AG04450 (cell line): ENCODE data around the gene CABLES2. TPM values are rescaled to one million over a fixed set of nuclear protein-coding genes. Genes with fewer than 3 reads are reported as not detected.

ENCODE experiments used
- CTCF ChIA-PET: fragments of 300-600, 350-600 bp; formaldehyde crosslinking; extraction: SDS; loops from one replicate; lab custom pipeline; 2022; ENCODE audit warnings: antibody characterized with exemption, inconsistent platforms; lab: Charles Lee
- POLR2A ChIA-PET: fragments of 350-600 bp; formaldehyde crosslinking; extraction: SDS; loops from one replicate; lab custom pipeline; 2021; ENCODE audit warnings: antibody characterized with exemption, inconsistent platforms; lab: Yijun Ruan, JAX
- DNase-seq: peaks from one replicate; pipeline ENCODE4 v3.0.0-alpha.2; 2011; ENCODE audit warnings: low read depth, low spot score
- H3K27ac ChIP-seq: one replicate; pipeline ENCODE4 v1.5.1; 2012; ENCODE audit warnings: low read depth, low read length, control low read depth
- H3K27me3 ChIP-seq: one replicate; pipeline ENCODE4 v1.6.0; 2012; ENCODE audit warnings: low read length; ENCODE audit not compliant: control insufficient read depth, insufficient read depth
- H3K4me3 ChIP-seq: 2 replicates; pipeline ENCODE4 v1.5.1; 2011; ENCODE audit warnings: mild to moderate bottlenecking, low read depth, low read length, control low read depth
- H3K9me3 ChIP-seq: 2 replicates; pipeline ENCODE4 v1.5.1; 2012; ENCODE audit warnings: low read length; ENCODE audit not compliant: control insufficient read depth, insufficient read depth
- polyA plus RNA-seq: library from polyadenylated mRNA; depleted of rRNA; stranded (reverse); fragments of >200 nt; gene quantifications from 2 replicates; pipeline ENCODE4 v1.2.3, GENCODE V29; 2011
- TF ChIP-seq, protein P1 (sequence below): IDR thresholded peaks from 2 replicates; pipeline ENCODE4 v1.5.1; 2011; ENCODE audit warnings: low read depth, low read length, control low read depth, inconsistent platforms

The CABLES2 gene
- polyA plus RNA-seq, 1 experiment = 3.8 TPM

DNA sequence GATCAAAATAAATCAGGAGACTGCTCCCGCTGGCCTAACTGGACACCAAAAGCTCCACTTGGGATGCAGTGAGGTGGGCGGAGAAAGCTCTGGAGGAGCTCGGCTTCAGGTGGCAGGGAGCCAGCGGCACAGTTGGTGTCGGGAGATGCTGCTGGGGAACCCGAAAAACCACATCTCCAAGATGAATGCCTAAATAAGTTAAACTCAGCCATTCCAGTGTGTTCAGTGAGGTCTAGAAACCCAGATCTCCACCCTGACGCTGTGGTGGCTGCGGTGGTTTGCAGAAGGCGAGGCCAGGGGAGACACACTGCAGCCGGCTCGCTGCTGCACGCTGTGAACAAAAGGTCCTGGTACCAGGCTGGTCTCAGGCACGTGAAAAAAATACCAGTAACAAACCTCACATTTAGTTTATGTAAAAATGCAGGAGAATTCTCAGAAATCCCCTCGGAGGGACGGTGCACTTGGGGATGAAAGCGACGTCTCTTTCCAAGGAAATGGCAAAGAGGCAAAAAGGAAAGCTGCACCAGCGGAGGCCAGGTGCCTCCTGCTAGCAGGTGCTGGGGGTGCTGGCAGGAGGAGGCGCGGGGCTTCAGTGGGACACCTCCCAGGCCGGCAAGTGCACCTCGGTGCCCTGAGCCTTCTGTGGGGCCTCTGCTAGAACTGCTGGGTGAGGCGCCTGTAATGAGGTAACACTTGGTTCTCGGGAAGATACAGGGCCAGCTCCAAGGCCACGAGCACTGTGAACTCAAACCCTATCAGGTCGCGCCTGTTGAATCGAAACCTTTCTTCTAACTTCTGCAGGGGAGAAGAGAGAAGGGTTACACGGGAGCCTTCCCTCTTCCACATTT, 16.5 kb downstream of the CABLES2 start:
- Histone ChIP-seq H3K4me3 (no peak overlapping the region), H3K9me3 (no peaks in the 10 kb centered on the region; the same call in 1 of the 2 replicates), H3K27me3 (no peaks in the 10 kb centered on the region), H3K27ac (no peak overlapping the region)
- DNase-seq = no peak
- TF ChIP-seq, protein P1, sequence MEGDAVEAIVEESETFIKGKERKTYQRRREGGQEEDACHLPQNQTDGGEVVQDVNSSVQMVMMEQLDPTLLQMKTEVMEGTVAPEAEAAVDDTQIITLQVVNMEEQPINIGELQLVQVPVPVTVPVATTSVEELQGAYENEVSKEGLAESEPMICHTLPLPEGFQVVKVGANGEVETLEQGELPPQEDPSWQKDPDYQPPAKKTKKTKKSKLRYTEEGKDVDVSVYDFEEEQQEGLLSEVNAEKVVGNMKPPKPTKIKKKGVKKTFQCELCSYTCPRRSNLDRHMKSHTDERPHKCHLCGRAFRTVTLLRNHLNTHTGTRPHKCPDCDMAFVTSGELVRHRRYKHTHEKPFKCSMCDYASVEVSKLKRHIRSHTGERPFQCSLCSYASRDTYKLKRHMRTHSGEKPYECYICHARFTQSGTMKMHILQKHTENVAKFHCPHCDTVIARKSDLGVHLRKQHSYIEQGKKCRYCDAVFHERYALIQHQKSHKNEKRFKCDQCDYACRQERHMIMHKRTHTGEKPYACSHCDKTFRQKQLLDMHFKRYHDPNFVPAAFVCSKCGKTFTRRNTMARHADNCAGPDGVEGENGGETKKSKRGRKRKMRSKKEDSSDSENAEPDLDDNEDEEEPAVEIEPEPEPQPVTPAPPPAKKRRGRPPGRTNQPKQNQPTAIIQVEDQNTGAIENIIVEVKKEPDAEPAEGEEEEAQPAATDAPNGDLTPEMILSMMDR = no peak
- POLR2A ChIA-PET = no interaction called here
- CTCF ChIA-PET = no interaction called here

DNA sequence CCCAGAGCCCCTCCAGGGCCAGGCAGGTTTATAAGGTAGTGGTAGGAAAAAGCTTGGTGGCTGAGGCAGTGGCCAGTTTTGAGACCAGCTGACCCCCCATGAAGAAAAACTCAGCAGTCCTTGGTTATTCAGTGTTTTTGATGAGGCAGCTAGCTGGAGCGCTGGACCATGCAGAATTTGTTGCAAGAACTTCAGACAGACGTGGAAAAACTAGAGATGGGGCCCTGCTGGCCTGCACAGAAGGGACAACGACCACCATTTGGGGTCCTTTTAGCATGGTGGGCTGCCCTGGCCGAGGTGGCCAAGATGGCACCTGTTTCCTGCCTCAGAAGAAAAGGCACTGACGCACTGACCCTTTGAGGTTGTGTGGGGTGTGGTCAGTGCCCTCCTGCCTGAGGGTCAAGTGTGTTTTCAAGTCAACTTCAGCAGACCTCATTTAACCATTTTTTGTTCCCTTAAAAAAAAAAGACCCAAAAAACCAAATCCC, 17.4 kb downstream of the CABLES2 start:
- Histone ChIP-seq H3K4me3 (no peak overlapping the region), H3K9me3 (no peaks in the 10 kb centered on the region; the same call in 1 of the 2 replicates), H3K27me3 (no peaks in the 10 kb centered on the region), H3K27ac (no peak overlapping the region)
- ChIA-PET POLR2A (no interaction called here), CTCF (no interaction called here)
- DNase-seq = no peak
- TF ChIP-seq, protein P1 = no peak

DNA sequence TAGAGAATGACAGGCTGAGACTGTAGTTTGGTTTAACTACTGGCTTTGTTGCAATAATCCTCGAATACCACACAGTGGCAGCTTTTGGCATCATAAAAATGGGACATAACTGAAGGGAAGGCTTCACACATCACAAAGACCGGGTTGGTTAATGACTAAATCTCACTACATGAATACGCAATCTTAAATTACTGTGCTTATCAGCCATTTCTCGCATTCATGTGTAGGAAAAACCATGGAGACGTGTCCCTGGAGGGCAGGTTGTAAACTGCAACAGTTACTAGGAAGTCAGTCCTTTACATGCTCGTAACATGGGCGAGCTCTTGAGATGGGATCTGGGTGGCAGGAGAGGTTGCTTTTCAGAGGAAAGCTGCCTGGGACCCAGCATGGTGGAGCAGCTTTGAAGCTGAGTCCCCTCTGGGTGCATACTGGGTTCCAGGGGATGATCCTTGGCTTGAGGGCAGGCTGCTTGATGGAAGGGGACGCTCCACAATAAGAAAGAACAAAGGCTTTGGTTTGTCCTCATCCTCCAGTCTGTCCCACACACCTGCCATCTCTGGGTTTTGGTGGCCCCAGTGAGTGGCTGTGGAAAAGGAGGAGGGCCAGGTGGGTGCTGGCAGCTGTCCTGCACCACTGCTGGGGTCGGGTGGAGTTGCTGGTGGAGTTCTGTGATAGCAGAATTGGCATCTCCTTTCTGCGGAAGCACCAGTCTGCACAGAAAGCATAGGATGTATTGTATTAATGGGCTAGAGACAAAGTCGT, 18.1 kb downstream of the CABLES2 start:
- POLR2A ChIA-PET = no interaction called here
- H3K9me3 ChIP-seq = no peaks in the 10 kb centered on the region; the same call in 1 of the 2 replicates
- CTCF ChIA-PET = interaction anchor here (1.0 kb wide), 1 partner anchor 228 kb away, joined by 3 read pairs; no protein-coding TSS in a partner anchor
- no peak for DNase-seq
- 0 out of 2 replicates have a peak overlapping the region, but pooled peaks have one; percentile 7 for H3K4me3 ChIP-seq
- TF ChIP-seq, protein P1 = peak; percentile 4; the same call in 1 of the 2 replicates
- H3K27ac ChIP-seq = no peak overlapping the region
- no peaks in the 10 kb centered on the region for H3K27me3 ChIP-seq

DNA sequence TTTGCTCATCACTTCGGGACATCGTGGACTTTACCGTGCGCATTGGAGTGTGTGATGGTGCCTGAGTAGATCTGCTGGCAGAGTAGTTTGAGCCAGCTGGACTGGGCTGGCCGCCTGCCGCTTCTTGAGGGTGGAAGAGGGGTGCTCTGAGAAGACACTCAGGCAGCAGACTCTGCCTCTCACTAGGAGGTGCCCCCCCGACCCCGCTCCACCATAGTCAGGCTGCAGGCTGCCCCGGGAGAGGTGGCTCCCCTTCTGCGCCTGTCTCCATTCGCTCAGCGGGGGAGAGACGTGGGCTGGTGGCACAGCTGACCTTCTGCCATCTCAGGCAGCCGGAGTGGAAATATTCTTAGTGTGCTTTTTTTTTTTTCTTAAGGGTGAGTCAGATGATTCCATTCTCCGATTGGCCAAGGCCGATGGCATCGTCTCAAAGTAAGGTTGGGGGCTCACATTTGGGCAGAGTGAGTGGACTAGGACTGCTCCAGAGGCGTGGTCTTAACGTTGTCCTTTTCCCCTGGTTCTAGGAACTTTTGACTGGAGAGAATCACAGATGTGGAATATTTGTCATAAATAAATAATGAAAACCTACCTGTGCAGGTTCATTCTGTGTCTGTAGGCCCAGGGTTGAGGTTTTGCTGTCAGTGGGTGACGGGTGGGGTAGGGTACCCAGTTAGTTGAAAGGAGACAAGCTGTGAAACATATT, 19.0 kb downstream of the CABLES2 start:
- Histone ChIP-seq H3K27ac (no peak overlapping the region), H3K27me3 (no peaks in the 10 kb centered on the region), H3K4me3 (peak overlapping the region; percentile 99), H3K9me3 (no peaks in the 10 kb centered on the region)
- no peak for DNase-seq
- ChIA-PET CTCF (interaction anchor here (1.0 kb wide), 1 partner anchor 229 kb away, joined by 3 read pairs; no protein-coding TSS in a partner anchor), POLR2A (no interaction called here)
- TF ChIP-seq, protein P1 = no peak
